Central memory CD8-positive, alpha-beta T cell (primary cell): ENCODE data around the gene PPIL6.

Experiments
- ATAC-seq: fragments of 150-1000 bp; cut with Tn5 transposase; replicated peaks from 2 replicates; pipeline ENCODE4 v1.10.0; 2022; ENCODE audit warnings: mild to moderate bottlenecking, moderate FRiP score, moderate number of reproducible peaks; ENCODE audit not compliant: poor library complexity, severe bottlenecking; ENCODE audit errors: extremely low read depth
- DNase-seq, 2 donors: peaks; one replicate each; pipeline ENCODE4 v3.0.0; 2021; ENCODE audit warnings: low spot score in 2 of 2
- H3K27ac Mint-ChIP-seq: one replicate; pipeline ENCODE4 v1.8.0; 2022; ENCODE audit warnings: low read depth, mild to moderate bottlenecking, moderate library complexity, mixed read lengths
- H3K27me3 Mint-ChIP-seq: one replicate; pipeline ENCODE4 v1.8.0; 2022; ENCODE audit warnings: mixed read lengths
- H3K36me3 Mint-ChIP-seq: one replicate; pipeline ENCODE4 v1.8.0; 2022; ENCODE audit warnings: mild to moderate bottlenecking, moderate library complexity, mixed read lengths; ENCODE audit not compliant: insufficient read depth
- H3K4me1 Mint-ChIP-seq: one replicate; pipeline ENCODE4 v1.8.0; 2022; ENCODE audit warnings: mixed read lengths
- H3K4me3 Mint-ChIP-seq: one replicate; pipeline ENCODE4 v1.8.0; 2022; ENCODE audit warnings: mild to moderate bottlenecking, moderate library complexity, mixed read lengths
- H3K9me3 Mint-ChIP-seq: one replicate; pipeline ENCODE4 v1.8.0; 2022; ENCODE audit warnings: mixed read lengths

PPIL6 gene

DNA sequence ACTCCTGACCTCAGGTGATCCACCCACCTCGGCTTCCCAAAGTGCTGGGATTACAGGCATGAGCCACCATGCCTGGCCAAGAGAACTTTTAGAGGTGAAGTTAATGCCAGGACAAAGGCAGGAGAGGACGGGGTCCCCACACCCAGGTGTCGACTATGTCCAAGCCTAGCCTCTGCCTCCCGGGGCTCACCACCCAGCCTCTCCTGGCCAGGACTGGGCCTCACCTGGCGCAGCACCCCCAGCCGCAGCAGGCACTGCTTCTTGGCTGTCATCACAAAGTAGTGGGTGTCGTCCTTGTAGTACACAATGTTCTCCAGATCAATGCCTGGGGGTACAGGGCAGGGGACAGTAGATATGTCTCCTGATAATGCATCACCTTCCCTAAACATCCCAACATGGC lies 10.9 kb upstream of the PPIL6 start:
- DNase-seq (no peak), ATAC-seq (no peak)
- Mint-ChIP-seq H3K4me1 (peaks cover 46% of the 10 kb centered on the region), H3K9me3 (no peaks in the 10 kb centered on the region), H3K4me3 (no peak overlapping the region), H3K27ac (no peak overlapping the region), H3K36me3 (peaks cover 26% of the 10 kb centered on the region), H3K27me3 (no peaks in the 10 kb centered on the region)

DNA sequence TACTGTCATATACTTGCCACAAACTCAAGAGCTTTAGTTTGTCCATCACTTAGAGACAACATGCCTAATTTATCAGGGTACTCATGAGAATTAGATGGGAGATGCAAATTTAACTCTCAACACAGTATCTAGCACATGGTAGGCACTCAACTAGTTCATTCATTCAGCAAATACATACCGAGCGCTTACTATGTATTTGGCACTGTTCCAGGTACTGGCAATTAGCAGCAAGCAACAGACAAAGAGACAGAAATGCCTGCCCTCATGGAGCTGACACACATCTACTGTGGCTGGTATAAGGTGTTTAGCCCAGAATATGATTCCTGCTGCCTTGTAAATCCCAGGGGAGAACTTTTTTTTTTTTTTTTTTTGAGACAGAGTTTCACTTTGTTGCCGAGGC lies 10.4 kb upstream of the PPIL6 start:
- Mint-ChIP-seq H3K4me3 (no peak overlapping the region), H3K36me3 (peaks cover 28% of the 10 kb centered on the region), H3K9me3 (no peaks in the 10 kb centered on the region), H3K27me3 (no peaks in the 10 kb centered on the region), H3K27ac (no peak overlapping the region), H3K4me1 (peaks cover 46% of the 10 kb centered on the region)
- DNase-seq = no peak
- ATAC-seq = no peak

DNA sequence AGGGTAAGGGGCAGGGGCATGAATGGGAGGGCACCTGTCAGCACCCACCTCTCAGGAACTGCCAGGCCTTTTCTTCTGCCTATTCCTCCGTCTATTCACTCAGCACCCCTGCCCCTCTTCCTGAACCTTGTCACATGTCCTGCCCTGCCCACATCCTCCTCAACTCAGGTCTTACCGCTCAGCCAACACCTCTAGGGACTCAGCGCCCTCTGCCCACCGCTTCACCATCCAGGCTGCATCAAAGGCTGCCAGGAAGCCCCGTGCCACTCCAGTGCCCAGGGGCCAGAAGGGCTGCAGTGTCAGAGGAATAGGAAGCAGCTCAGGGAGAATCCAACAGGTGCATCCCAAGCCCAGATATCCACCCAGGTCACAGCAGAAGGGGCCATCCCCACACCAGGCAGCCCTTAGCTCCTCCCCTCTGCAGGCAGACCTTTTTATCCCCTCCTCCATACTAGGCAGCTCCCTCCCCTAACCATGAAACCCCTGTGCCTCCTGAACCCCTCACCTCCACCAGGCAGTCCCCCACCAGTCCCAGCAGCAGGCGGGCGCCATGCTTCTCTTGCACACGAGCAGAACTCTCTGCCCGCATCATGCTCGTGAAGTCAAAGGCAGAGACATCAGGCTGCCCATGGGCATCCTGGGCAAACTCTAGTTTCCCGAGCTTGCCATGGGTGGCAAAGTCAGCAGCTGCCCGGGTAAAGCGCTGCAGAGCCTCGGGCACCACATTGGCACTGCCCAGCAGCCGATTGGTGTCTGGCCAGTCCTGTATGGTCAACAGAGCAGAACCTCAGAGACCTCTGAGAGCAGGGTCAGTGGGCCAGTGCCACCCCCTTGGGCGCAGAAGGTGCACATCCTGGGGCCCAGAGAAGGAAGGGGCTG lies 9.6 kb upstream of the PPIL6 start:
- H3K36me3 Mint-ChIP-seq = peaks cover 25% of the 10 kb centered on the region
- H3K4me1 Mint-ChIP-seq = peaks cover 42% of the 10 kb centered on the region
- H3K27me3 Mint-ChIP-seq = no peaks in the 10 kb centered on the region
- peak; percentile 45 for ATAC-seq
- H3K9me3 Mint-ChIP-seq = no peaks in the 10 kb centered on the region
- no peak for DNase-seq
- H3K27ac Mint-ChIP-seq = peak overlapping the region; percentile 8
- peak overlapping the region; percentile 55 for H3K4me3 Mint-ChIP-seq

DNA sequence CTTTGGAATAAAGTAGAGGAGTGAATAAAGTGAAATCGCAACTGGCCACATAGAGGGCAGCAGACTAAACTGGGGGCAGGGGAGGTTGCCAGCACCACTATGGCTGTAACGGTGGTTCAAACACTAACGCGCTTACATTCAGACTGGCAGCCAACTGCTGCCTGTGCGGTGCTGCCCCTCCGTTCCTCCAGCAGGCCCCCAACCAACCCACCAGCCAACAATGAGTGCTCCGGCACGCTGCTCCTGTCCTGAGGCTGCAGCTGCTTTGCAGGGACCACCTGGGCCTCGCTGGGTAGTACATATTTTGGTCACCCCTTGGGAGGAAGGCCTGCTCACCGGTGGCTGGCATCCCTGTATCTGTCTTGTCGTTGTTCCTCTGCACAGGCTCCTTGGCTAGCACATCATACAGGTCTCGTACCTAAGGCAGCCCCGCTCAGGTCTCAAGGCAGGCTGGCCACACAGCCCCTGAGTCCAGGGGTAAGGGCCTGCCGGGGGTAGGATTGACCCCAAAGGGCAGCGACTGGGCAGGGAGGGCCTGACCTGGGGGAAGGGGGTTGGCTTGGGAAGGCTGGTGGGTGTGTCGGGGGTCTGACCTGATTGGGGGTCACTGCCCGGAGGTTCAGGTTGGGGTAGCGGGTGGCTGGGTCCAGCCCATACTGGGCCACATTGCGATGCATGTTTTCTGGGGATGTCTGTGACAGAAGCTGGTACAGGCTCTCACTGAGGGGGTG lies 8.8 kb upstream of the PPIL6 start:
- DNase-seq = no peak
- no peak for ATAC-seq
- Mint-ChIP-seq H3K4me3 (peak overlapping the region; percentile 55), H3K27ac (peak overlapping the region; percentile 8), H3K36me3 (peaks cover 20% of the 10 kb centered on the region), H3K9me3 (no peaks in the 10 kb centered on the region), H3K4me1 (peaks cover 34% of the 10 kb centered on the region), H3K27me3 (no peaks in the 10 kb centered on the region)

GRCh38 chr6:109448615-109449014 lies 8.2 kb upstream of the PPIL6 start:
- DNase-seq = no peak
- ATAC-seq = no peak
- Mint-ChIP-seq H3K36me3 (peaks cover 19% of the 10 kb centered on the region), H3K4me3 (peak overlapping the region; percentile 21), H3K27ac (no peak overlapping the region), H3K27me3 (no peaks in the 10 kb centered on the region), H3K4me1 (peaks cover 29% of the 10 kb centered on the region), H3K9me3 (no peaks in the 10 kb centered on the region)

DNA sequence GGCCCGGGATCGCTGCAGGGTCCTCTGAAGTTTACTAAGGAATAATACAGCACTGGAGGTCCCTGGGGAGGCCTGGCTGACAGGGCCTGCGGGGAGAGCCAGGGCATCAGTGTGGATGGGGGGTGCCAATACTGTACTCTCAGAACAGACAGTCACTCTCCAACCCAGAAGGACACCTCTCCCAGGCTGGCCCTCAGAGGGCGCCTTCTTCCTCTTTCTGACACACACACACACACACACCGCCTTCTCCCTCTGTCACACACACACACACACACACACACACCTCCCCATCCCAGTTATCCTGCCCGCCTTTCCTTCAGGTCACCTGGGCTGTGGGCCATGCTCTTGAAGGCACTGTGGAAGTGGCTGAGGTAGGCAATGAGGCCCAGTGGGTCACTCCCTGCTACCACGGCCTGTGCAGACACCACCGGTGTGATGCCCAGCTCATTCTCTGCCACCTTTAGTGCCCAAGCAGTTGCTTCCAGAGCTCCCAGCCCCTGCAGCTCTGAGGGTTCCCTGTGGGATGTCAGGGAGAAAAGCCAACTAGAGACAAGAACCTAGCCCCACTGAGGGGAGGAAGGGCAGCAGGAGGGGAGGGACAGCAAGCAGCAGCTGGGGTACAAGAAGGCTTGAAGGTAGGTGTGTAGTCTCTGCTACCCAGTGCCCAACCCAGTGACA lies 7.6 kb upstream of the PPIL6 start:
- H3K9me3 Mint-ChIP-seq = no peaks in the 10 kb centered on the region
- H3K4me1 Mint-ChIP-seq = peaks cover 35% of the 10 kb centered on the region
- peaks cover 19% of the 10 kb centered on the region for H3K36me3 Mint-ChIP-seq
- no peak overlapping the region for H3K27ac Mint-ChIP-seq
- H3K4me3 Mint-ChIP-seq = peak overlapping the region; percentile 21
- DNase-seq (no peak), ATAC-seq (no peak)
- no peaks in the 10 kb centered on the region for H3K27me3 Mint-ChIP-seq

DNA sequence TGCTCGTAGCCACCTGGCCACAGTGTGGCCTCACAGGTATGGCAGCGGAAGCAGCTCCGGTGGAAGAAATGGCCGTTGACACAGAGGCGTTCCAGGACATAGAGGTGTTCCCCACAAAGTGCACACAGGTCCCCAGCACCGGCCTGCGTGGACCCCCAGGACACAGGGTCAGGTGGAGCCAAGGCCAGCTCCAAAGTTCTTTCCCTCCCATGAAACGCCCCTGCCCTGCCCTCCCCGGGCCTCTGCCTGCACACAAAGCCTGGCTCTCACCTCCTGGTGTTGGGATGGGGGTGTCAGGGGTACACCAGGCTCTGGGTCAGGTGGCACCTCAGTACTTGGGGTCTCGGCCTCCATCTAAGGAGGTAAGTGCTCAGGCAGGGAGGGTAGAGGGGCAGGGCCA lies 6.7 kb upstream of the PPIL6 start:
- DNase-seq (no peak), ATAC-seq (no peak)
- no peaks in the 10 kb centered on the region for H3K27me3 Mint-ChIP-seq
- no peak overlapping the region for H3K27ac Mint-ChIP-seq
- peaks cover 45% of the 10 kb centered on the region for H3K4me1 Mint-ChIP-seq
- no peaks in the 10 kb centered on the region for H3K9me3 Mint-ChIP-seq
- H3K36me3 Mint-ChIP-seq = peaks cover 19% of the 10 kb centered on the region
- no peak overlapping the region for H3K4me3 Mint-ChIP-seq

GRCh38 chr6:109446541-109446940 lies 6.1 kb upstream of the PPIL6 start:
- no peak for ATAC-seq
- peak overlapping the region; percentile 44 for H3K27ac Mint-ChIP-seq
- H3K9me3 Mint-ChIP-seq = no peaks in the 10 kb centered on the region
- peaks cover 21% of the 10 kb centered on the region for H3K36me3 Mint-ChIP-seq
- no peaks in the 10 kb centered on the region for H3K27me3 Mint-ChIP-seq
- H3K4me3 Mint-ChIP-seq = no peak overlapping the region
- peaks cover 50% of the 10 kb centered on the region for H3K4me1 Mint-ChIP-seq
- DNase-seq = no peak

- no peaks in the 10 kb centered on the region for H3K27me3 Mint-ChIP-seq
- no peak for DNase-seq
- H3K9me3 Mint-ChIP-seq = no peaks in the 10 kb centered on the region
- no peak overlapping the region for H3K4me3 Mint-ChIP-seq
- H3K27ac Mint-ChIP-seq = peak overlapping the region; percentile 44
- ATAC-seq = no peak
- peaks cover 55% of the 10 kb centered on the region for H3K4me1 Mint-ChIP-seq
- peaks cover 23% of the 10 kb centered on the region for H3K36me3 Mint-ChIP-seq
Observed at GRCh38 chr6:109446072-109446471, 5.6 kb upstream of the PPIL6 start.

DNA sequence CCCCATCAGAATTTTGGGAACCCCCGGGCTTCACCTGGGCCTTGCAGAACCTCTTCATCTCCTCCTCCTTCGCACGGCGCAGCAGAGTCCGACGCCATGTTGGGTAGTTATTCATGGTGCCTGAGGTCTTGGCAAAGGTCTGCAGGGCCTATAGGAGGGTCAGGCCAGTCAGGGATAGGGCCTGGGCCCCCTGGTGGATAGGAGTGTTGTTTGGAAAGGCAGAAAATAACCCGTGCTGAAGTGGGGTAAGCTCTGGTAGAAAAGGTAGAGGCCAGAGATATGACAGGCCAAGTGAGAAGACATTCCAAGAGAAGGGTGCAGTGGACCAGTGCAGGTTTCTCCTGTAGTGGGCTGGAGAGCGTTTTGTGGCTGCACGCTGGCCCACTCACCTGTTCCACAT lies 5.0 kb upstream of the PPIL6 start:
- DNase-seq (no peak), ATAC-seq (no peak)
- no peaks in the 10 kb centered on the region for H3K9me3 Mint-ChIP-seq
- peaks cover 23% of the 10 kb centered on the region for H3K36me3 Mint-ChIP-seq
- H3K4me3 Mint-ChIP-seq = no peak overlapping the region
- peak overlapping the region; percentile 32 for H3K27ac Mint-ChIP-seq
- no peaks in the 10 kb centered on the region for H3K27me3 Mint-ChIP-seq
- peaks cover 51% of the 10 kb centered on the region for H3K4me1 Mint-ChIP-seq

- Mint-ChIP-seq H3K36me3 (peaks cover 22% of the 10 kb centered on the region), H3K4me3 (no peak overlapping the region), H3K4me1 (peaks cover 39% of the 10 kb centered on the region), H3K9me3 (no peaks in the 10 kb centered on the region), H3K27ac (peak overlapping the region; percentile 16), H3K27me3 (no peaks in the 10 kb centered on the region)
- no peak for ATAC-seq
- no peak for DNase-seq
Observed at GRCh38 chr6:109443425-109443950, 3.1 kb upstream of the PPIL6 start.

GRCh38 chr6:109442393-109442924 lies 2.0 kb upstream of the PPIL6 start:
- H3K4me3 Mint-ChIP-seq = peak overlapping the region; percentile 95
- DNase-seq (no peak), ATAC-seq (no peak)
- H3K9me3 Mint-ChIP-seq = no peaks in the 10 kb centered on the region
- peaks cover 20% of the 10 kb centered on the region for H3K36me3 Mint-ChIP-seq
- peak overlapping the region; percentile 95 for H3K27ac Mint-ChIP-seq
- peaks cover 28% of the 10 kb centered on the region for H3K4me1 Mint-ChIP-seq
- no peaks in the 10 kb centered on the region for H3K27me3 Mint-ChIP-seq
